Fibroblast of skin of back (primary cell): ENCODE results near the gene FOSL2.

Experiments
- DNase-seq: peaks from one replicate; pipeline ENCODE4 v3.0.0-alpha.2; 2013

FOSL2 gene

DNA sequence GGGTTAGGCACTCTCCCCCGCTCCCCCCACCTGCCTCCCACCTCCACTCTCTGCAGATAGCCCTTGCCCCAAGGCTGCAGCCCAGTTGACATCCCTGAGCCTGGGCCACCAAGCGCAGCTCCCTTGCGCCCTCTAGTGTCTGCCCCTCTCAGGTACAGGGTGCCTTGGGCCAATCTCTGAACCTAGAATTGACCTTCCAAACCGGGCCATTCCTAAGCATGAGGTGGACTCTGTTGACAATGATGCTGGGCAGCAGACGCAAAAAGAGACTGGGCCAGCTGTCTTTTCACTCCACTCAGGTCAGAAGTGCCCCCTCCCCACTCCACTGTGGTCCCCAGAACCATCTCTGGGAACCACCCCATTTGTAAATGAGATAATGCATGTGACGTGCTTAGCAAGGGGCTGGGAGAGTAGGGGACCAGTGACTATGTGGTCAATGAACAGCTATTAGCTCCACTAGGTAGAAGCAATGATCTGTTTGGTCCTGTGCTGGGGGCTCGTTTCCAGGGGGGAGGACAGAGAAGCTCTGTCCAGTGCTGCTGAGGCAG is 60.0 kb downstream of the FOSL2 start:
- peak; percentile 46 for DNase-seq

DNA sequence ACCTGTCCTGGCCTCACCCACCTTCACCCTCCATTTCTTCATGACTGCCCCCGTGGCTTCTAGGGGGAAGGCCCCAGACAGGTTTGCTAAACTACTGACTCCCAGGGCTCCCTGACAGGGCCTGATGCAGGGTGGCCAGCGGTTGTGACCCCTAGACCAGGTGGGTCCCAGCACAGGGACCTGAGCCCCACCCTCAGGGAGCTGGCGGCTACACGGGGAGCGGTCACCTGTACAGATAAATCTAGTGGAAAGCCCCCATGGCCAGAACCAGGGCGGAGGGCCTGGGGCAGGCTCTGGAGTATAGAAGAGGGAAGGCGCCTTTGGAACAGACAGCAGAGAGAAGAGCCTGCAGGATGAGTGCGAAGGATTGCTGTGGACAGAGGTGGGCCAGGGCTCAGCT is 60.7 kb downstream of the FOSL2 start:
- no peak for DNase-seq

DNA sequence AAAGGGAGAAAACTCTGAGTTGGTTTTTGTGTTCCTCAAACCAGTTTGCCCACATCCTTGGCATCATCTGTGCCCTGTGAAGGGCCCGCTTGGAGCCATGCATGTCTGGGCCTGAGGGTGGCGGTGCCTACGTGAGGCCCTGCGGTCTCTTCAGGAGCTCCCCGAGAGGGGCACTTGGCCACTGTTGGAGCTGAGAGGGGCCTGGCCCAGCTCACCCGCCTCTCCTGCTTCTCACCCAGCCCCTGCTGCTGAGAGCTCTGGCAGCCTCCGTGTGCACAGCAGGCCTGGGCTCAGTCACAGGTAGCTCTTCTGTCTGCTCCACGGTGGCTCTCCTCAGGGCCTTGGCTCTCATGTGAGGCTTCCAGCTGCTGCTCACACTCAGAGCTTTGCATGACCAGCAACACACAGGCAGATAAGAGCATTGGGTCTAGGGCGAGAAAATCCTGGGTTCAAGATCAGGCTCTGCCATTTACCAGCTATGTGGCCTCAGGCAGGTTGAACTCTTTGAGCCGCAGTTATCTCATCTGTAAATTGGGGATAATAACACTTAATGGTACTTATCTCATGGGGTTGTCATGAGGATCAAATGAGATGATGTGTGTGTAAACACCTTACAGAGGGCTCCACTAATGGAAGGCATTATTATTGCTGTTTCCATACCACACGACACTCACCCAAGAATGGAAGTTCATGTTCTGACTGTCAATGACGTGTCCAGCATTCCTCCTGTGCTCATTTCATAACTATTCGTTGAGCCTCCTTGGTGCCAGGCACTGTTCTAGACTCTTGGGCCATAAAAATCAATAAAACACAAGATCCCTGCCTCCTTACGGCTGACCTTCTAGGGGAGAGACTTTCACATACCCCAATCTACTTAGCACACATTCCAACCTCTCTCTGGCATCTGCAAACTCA is 61.6 kb downstream of the FOSL2 start:
- DNase-seq = peak; percentile 31

DNA sequence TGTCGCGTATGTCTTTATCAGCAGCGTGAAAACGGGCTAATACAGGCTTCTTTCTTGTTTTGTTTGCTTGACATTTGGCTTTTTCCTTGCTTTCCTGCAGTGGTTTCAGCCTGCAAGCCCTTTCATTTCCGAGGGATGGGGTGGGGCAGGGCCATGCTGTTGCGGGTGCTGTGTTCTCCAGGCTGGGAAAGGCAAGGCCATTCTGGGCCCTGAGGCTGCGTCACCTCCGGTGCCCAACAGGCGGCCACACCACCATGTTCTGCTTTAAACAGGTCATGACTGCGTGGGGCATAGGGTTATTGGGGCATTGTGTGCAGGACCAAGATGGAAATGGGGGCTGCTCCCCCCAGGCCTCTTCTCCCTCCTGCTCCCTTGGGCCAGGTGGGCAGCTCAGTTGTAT is 64.6 kb downstream of the FOSL2 start:
- DNase-seq = no peak

DNA sequence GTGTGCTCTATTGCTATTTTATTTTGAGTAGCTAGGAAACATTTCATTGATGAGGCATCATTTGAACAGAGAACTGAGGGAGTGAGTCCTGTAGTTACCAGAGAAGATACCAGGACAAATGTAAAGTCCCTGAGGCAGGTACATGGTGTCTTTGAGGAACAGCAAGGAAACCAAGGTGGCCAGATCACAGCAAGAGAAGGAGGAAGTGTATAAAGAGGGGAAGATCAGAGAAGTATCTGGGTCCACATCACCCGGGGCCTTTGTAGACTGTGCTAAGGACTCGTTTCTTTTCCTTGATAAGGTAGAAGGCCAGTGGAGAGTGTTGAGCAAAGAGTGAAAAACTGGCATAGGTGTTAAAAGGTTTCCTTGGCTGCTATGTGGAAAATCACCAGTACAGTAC is 68.4 kb downstream of the FOSL2 start:
- DNase-seq = no peak

DNA sequence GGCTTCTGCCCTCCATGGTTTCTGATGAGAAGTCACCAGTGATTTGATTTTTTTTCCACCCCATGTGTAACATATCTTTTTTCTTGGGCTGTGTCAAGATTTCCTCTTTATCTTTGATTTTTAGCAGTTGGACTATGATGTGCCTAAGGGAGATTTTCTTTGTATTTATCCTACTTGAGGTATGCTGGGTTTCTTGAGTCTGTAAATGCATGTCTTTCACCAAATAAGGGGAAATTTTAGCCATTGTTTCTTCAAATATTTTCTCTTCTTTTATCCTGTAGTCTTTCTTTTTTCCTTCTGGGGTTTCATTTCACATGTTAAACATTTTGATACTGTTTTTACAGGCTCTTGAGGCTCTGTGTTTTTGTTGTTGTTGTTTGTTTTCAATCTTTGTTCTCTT is 69.5 kb downstream of the FOSL2 start:
- DNase-seq = no peak

DNA sequence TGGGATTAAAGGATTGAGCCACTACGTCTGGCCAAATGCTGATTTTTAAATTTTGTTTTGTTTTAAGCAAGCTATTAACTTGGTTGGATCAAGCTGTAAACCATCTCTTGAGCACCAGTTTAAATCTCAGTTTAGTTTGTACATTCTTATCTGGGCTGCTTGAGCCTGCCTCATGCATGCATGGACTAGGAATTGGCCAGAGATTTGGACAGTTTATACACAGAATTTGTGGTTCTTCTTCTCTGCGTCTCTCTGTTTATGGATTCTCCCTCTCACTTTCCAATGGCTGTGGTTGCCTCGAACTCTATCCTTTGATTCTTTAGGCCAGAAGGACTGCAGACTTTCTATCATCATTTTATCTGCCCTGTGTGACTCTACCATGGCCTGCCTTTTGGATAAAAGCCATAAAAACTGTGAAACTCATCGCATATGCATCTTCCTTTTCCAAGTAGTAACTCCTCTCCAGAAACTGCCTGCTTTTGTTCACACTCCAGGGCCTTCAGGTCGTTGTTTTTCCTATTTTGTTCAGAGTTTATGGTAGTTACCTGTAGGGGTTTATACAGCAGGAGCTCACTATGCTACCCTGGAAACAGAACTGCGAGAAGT is 70.7 kb downstream of the FOSL2 start:
- DNase-seq = no peak

DNA sequence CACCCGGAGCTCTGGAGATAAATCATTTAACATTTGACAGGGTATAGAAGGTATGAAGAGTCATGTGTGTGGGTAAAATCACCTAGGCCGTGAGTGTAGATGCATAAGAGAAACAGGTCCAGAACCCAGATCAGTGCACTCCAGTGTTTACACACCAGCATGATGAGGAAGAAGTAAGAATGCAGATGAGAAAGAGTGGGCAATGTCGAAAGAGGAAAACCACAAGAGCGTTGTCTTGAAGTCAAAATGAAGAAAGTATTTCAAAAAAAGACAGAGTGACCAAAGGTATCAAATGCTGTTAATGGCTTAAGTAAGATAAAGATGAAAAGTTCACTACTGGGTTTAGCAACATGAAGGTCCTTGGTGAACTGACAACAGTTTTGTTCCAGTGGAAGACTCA is 71.2 kb downstream of the FOSL2 start:
- no peak for DNase-seq

DNA sequence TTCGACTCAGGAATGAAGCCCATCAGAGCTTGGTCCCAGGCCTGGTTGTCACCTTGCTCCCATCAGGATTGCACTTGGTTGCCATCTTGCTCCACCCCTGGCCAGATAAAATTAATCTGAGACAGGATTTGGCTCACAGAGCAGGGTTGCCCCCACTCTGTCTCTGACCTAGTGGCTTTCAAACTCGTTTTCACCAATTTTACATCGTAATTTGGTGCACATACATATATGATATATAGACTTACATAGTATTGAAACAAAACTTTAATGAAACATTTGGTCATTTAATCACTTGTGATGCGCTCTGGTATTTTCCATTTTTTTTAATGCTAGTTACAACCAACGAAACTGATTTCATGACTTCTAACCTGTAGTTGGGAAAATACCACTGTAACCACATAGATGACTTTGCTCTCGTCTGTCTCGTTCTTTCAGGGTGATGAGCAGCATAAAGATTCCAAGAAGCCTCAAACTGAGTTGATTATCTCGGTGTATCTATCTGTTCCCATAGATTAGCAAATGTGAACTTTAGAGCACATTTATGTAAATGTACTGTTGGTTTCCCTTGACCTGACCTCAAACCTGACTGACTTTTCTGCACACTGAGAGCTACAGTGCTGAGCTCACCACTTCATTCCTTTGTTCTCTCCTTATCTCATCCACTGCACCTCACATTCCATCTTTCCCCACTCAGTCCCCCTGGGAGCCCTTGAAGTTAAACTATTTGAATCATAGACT is 72.7 kb downstream of the FOSL2 start:
- no peak for DNase-seq
